HepG2 (cell line): ENCODE results near the gene TRIP6. TPM values are rescaled to one million over a fixed set of nuclear protein-coding genes. Genes with fewer than 3 reads are reported as not detected.

Experiments used
- CCDC6 ChIP-seq: sonication (generic); formaldehyde crosslinking; IDR thresholded peaks from 2 replicates; pipeline ENCODE4 v1.8.1; 2022; ENCODE audit warnings: mild to moderate bottlenecking, missing genetic modification reagents, moderate library complexity
- ELF4 ChIP-seq: sonication (generic); formaldehyde crosslinking; IDR thresholded peaks from 2 replicates; pipeline ENCODE4 v1.5.0; 2020; ENCODE audit warnings: missing genetic modification reagents, mild to moderate bottlenecking, moderate library complexity, borderline replicate concordance
- FOXK1 ChIP-seq: sonication (generic); formaldehyde crosslinking; IDR thresholded peaks from 2 replicates; pipeline ENCODE4 v1.4.0; 2020; ENCODE audit warnings: low read depth, missing genetic modification reagents, borderline replicate concordance
- GPN1 ChIP-seq: sonication (generic); formaldehyde crosslinking; IDR thresholded peaks from 2 replicates; pipeline ENCODE4 v1.5.1; 2020; ENCODE audit warnings: missing genetic modification reagents, borderline replicate concordance
- HOXA9 ChIP-seq: sonication (generic); formaldehyde crosslinking; IDR thresholded peaks from 2 replicates; pipeline ENCODE4 v1.8.1; 2022; ENCODE audit warnings: missing genetic modification reagents, mild to moderate bottlenecking, moderate library complexity, borderline replicate concordance
- IRF2 ChIP-seq: IDR thresholded peaks from 2 replicates; pipeline ENCODE4 v1.6.1; 2018; ENCODE audit warnings: missing genetic modification reagents, missing compliant biosample characterization
- MLX ChIP-seq: IDR thresholded peaks from 2 replicates; pipeline ENCODE4 v1.6.1; 2016
- POLR2AphosphoS5 ChIP-seq: IDR thresholded peaks from 2 replicates; pipeline ENCODE4 v1.6.1; 2012; ENCODE audit warnings: low read depth, low read length
- SMARCC2 ChIP-seq: fragments of 450-650 bp; IDR thresholded peaks from 2 replicates; pipeline ENCODE4 v1.6.1; 2017; ENCODE audit warnings: antibody characterized with exemption, mild to moderate bottlenecking
- ZBTB7A ChIP-seq: sonication (generic); formaldehyde crosslinking; IDR thresholded peaks from 2 replicates; pipeline ENCODE4 v1.8.0; 2022; ENCODE audit warnings: mild to moderate bottlenecking, missing genetic modification reagents
- ZFP36L2 ChIP-seq: sonication (generic); formaldehyde crosslinking; IDR thresholded peaks from 2 replicates; pipeline ENCODE4 v1.4.0; 2020; ENCODE audit warnings: missing genetic modification reagents
- ZNF160 ChIP-seq: sonication (generic); formaldehyde crosslinking; IDR thresholded peaks from 2 replicates; pipeline ENCODE4 v1.8.0; 2022; ENCODE audit warnings: mild to moderate bottlenecking, inconsistent platforms, missing genetic modification reagents
- ZNF282 ChIP-seq: fragments of 450-650 bp; IDR thresholded peaks from 2 replicates; pipeline ENCODE4 v1.6.1; 2018; ENCODE audit not compliant: partially characterized antibody
- ZNF431 ChIP-seq: sonication (generic); formaldehyde crosslinking; IDR thresholded peaks from 2 replicates; pipeline ENCODE4 v1.9.0; 2022; ENCODE audit warnings: missing genetic modification reagents, low read depth, mild to moderate bottlenecking, borderline replicate concordance
- ZNF788 ChIP-seq: sonication (generic); formaldehyde crosslinking; IDR thresholded peaks from 2 replicates; pipeline ENCODE4 v1.5.0; 2020; ENCODE audit warnings: mild to moderate bottlenecking, missing genetic modification reagents, borderline replicate concordance
- ZNF792 ChIP-seq: IDR thresholded peaks from 2 replicates; pipeline ENCODE4 v1.6.1; 2016
- polyA plus RNA-seq, 8 experiments: library from polyadenylated mRNA; depleted of rRNA in 3 of 8; stranded (reverse) in 7 of 8; unstranded in 1 of 8; fragments of >200 nt; fragmentation: Illumina TruSeq in 4 of 8; extraction: Trizol in 4 of 8; gene quantifications; 2 replicates each; pipeline versions ENCODE4 v1.2.1 to v1.2.3, GENCODE V29; 2011 to 2016; ENCODE audit warnings: low read depth in 4 of 8, missing spikeins in 1 of 8, mixed read lengths in 1 of 8; ENCODE audit not compliant: insufficient read depth in 1 of 8
- total RNA-seq, 5 experiments: library from RNA; depleted of rRNA; stranded (reverse); fragments of >200 nt; fragmentation: Illumina TruSeq; extraction: Trizol; gene quantifications; 2 replicates each; pipeline ENCODE4 v1.2.3, GENCODE V29; 2016; ENCODE audit warnings: low read depth in 1 of 5
- TF ChIP-seq, protein P1 (sequence below): sonication (generic); formaldehyde crosslinking; IDR thresholded peaks from one replicate; pipeline ENCODE4 v1.5.1; 2020; ENCODE audit warnings: mild to moderate bottlenecking, missing genetic modification reagents; ENCODE audit errors: not compliant biosample characterization
- TF ChIP-seq, protein P2 (sequence below): sonication (generic); formaldehyde crosslinking; IDR thresholded peaks from 2 replicates; pipeline ENCODE4 v1.4.0; 2020; ENCODE audit warnings: missing genetic modification reagents, borderline replicate concordance

Gene TRIP6
- total and polyA plus RNA-seq, 2 of the 13 experiments (the other 11 are each of a cell fraction or from before 2014, with no cell fraction given): 0.34 to 0.38 TPM

DNA sequence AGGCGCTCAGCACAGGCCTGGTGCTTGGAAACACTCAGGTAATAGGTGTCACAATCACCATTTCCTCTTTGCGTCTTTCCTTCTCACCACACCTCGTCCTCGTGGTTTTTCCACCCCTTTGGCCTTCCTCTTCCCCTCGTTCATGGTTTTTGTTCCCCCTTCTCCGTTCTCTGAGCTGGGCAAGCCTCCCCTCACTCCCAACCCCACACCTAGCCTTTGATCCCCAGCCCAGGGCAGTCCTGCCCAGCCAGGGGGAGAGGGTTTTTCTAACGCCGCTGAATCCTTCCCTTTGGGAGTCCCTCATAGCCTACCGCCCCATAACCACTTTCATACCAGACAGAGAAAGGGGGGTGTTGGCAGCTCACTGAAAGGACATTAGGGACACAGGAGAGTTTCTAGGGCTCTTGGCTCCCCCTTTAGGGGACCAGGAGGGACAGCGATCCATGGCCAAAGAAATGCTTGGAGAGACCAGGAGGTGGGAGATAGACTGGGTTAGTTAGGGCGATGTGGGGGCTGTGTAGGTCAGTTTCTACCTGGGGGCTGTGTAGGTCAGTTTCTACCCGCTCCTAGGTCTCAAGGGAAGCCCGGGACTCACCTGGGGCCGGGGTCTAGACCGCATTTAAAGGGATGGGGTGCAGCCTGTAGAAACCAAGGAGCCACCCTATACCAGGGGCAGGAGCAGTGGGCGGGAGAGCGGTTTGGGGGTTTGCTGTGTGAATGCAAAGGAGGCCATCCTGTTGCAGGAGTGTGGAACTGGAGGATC is 41.3 kb upstream of the TRIP6 start (continued):
- TF ChIP-seq, protein P1, sequence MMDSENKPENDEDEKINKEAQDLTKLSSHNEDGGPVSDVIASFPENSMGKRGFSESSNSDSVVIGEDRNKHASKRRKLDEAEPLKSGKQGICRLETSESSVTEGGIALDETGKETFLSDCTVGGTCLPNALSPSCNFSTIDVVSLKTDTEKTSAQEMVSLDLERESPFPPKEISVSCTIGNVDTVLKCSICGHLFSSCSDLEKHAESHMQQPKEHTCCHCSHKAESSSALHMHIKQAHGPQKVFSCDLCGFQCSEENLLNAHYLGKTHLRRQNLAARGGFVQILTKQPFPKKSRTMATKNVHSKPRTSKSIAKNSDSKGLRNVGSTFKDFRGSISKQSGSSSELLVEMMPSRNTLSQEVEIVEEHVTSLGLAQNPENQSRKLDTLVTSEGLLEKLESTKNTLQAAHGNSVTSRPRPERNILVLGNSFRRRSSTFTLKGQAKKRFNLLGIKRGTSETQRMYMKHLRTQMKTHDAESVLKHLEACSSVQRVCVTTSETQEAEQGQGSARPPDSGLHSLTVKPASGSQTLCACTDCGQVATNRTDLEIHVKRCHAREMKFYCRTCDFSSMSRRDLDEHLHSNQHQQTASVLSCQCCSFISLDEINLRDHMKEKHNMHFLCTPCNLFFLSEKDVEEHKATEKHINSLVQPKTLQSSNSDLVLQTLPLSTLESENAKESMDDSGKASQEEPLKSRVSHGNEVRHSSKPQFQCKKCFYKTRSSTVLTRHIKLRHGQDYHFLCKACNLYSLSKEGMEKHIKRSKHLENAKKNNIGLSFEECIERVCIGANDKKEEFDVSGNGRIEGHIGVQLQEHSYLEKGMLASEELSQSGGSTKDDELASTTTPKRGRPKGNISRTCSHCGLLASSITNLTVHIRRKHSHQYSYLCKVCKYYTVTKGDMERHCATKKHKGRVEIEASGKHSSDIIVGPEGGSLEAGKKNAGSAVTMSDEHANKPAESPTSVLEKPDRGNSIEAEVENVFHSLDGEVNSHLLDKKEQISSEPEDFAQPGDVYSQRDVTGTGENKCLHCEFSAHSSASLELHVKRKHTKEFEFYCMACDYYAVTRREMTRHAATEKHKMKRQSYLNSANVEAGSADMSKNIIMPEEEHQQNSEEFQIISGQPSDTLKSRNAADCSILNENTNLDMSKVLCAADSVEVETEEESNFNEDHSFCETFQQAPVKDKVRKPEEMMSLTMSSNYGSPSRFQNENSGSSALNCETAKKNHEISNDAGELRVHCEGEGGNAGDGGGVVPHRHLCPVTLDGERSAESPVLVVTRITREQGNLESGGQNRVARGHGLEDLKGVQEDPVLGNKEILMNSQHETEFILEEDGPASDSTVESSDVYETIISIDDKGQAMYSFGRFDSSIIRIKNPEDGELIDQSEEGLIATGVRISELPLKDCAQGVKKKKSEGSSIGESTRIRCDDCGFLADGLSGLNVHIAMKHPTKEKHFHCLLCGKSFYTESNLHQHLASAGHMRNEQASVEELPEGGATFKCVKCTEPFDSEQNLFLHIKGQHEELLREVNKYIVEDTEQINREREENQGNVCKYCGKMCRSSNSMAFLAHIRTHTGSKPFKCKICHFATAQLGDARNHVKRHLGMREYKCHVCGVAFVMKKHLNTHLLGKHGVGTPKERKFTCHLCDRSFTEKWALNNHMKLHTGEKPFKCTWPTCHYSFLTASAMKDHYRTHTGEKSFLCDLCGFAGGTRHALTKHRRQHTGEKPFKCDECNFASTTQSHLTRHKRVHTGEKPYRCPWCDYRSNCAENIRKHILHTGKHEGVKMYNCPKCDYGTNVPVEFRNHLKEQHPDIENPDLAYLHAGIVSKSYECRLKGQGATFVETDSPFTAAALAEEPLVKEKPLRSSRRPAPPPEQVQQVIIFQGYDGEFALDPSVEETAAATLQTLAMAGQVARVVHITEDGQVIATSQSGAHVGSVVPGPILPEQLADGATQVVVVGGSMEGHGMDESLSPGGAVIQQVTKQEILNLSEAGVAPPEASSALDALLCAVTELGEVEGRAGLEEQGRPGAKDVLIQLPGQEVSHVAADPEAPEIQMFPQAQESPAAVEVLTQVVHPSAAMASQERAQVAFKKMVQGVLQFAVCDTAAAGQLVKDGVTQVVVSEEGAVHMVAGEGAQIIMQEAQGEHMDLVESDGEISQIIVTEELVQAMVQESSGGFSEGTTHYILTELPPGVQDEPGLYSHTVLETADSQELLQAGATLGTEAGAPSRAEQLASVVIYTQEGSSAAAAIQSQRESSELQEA: no peak
- no peak for TF ChIP-seq MLX
- TF ChIP-seq ELF4 (CRISPR knock-in tag): no peak
- no peak for TF ChIP-seq CCDC6 (CRISPR knock-in tag)
- no peak for TF ChIP-seq HOXA9 (CRISPR knock-in tag)
- TF ChIP-seq, protein P2, sequence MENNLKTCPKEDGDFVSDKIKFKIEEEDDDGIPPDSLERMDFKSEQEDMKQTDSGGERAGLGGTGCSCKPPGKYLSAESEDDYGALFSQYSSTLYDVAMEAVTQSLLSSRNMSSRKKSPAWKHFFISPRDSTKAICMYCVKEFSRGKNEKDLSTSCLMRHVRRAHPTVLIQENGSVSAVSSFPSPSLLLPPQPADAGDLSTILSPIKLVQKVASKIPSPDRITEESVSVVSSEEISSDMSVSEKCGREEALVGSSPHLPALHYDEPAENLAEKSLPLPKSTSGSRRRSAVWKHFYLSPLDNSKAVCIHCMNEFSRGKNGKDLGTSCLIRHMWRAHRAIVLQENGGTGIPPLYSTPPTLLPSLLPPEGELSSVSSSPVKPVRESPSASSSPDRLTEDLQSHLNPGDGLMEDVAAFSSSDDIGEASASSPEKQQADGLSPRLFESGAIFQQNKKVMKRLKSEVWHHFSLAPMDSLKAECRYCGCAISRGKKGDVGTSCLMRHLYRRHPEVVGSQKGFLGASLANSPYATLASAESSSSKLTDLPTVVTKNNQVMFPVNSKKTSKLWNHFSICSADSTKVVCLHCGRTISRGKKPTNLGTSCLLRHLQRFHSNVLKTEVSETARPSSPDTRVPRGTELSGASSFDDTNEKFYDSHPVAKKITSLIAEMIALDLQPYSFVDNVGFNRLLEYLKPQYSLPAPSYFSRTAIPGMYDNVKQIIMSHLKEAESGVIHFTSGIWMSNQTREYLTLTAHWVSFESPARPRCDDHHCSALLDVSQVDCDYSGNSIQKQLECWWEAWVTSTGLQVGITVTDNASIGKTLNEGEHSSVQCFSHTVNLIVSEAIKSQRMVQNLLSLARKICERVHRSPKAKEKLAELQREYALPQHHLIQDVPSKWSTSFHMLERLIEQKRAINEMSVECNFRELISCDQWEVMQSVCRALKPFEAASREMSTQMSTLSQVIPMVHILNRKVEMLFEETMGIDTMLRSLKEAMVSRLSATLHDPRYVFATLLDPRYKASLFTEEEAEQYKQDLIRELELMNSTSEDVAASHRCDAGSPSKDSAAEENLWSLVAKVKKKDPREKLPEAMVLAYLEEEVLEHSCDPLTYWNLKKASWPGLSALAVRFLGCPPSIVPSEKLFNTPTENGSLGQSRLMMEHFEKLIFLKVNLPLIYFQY (CRISPR knock-in tag): no peak
- no peak for TF ChIP-seq ZNF792 (CRISPR knock-in tag)
- no peak for TF ChIP-seq ZFP36L2 (CRISPR knock-in tag)
- no peak for TF ChIP-seq GPN1 (CRISPR knock-in tag)
- TF ChIP-seq POLR2AphosphoS5: no peak
- no peak for TF ChIP-seq ZNF160
- no peak for TF ChIP-seq SMARCC2
- TF ChIP-seq ZNF788: no peak; the same call in 1 of the 2 replicates
- TF ChIP-seq ZBTB7A (CRISPR knock-in tag): no peak
- no peak for TF ChIP-seq IRF2 (CRISPR knock-in tag)
- no peak for TF ChIP-seq FOXK1
- TF ChIP-seq ZNF282: no peak
- TF ChIP-seq ZNF431: no peak
